Right ventricle myocardium superior (tissue), 1 donor: ENCODE results near the gene TTC8. TPM values are rescaled to one million over a fixed set of nuclear protein-coding genes. Genes with fewer than 3 reads are reported as not detected.

Experiments used
- ATAC-seq: fragments of 200-7000 bp; cut with Tn5 transposase; one replicate; pipeline ENCODE4 v1.9.1; 2020; ENCODE audit warnings: mild to moderate bottlenecking; ENCODE audit not compliant: poor library complexity
- DNase-seq: peaks from one replicate; pipeline ENCODE4 v3.0.0-alpha.2; 2020
- intact Hi-C: fragments of 100-400 bp; cut with DNase I; formaldehyde crosslinking; loops from one replicate; pipeline ENCODE4 v1.11.2; 2022
- total RNA-seq: library from RNA; stranded (reverse); fragmentation: NEBNext Ultra II Directional; extraction: Animal tissue kit (Norgen Biotek cat#: 25700); gene quantifications from one replicate; pipeline ENCODE4 v1.2.1, GENCODE V29; 2021
- donor health status: DM: no; HTN: yes; CAD: no; lungs with severe emphysema.

The TTC8 gene
- total RNA-seq, 1 donor from 2014 or later = 5.2 TPM

- no peak for ATAC-seq
- intact Hi-C loops = no loop called here
- no peak for DNase-seq
These were observed 85.9 kb downstream of the TTC8 start for GRCh38 chr14:88910386-88910785.

DNA sequence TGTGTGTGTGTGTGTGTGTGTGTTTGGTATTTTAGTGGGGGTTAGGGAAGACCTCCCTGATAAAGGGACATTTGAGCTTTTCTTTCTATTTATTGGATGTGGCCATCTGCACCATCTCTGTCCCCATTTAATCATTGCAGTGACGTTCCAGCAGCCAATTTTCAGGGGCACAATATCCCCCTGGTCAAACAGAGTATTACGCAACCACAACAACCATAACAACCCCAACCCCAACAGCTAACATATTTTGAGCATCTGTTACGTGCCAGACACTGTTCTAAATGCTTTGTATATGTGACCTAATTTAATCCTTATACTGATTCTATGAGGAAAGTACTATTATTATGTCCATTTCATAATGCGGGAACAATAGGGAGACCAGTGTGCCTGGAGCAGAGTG is 87.4 kb downstream of the TTC8 start:
- ATAC-seq (no peak), DNase-seq (no peak)
- intact Hi-C loops = no loop called here

DNA sequence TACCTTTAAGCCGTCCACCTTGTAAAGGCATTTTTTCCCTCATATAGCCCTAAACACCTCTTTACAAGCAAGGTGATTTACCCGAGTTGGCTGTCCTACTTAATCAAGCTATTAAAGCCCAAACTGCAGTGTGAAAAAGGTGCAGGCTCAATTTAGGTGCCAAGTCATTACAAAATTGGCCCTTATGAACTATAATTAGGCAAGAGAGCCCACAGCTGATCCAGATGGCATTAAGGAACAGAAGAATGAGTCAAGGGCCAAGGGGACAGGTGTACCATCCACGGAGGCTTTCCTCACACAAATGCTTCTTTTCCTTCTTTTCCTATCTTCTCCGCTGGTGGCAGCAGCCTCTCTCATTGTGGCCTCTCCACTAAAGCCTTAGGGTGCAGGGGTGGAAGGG is 90.5 kb downstream of the TTC8 start:
- no peak for DNase-seq
- no peak for ATAC-seq
- intact Hi-C loops = no loop called here

DNA sequence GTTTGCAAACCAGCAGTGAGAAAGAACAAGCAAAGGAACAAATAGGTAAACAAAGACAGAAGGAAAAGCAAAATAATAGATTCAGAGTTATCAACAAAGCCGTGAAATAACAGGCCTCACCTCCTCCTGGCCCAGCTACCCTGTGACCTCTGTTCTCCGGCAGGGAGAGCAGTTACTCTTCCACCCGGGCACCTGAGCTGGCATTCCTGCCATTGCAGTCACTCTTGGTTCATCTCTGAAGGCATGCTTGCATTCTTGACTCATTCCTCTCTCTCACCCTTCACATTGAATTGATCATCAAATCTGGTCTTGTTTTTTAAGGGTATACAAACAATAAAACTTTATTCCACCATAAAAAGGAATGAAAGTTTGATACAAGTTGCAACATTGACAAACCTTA is 95.1 kb downstream of the TTC8 start:
- DNase-seq = no peak
- intact Hi-C loops = no loop called here
- no peak for ATAC-seq

Other genes with a start within 250 kb of the TTC8 start
- 0.16 TPM for gene EML5, start 31.7 kb upstream of the TTC8 start, total RNA-seq